GM23248 (cell line): ENCODE measurements around the gene ZNF791.

Source experiments
- EZH2 ChIP-seq: fragments of 200-600 bp; sonication (generic); IDR thresholded peaks from 2 replicates; pipeline ENCODE4 v1.6.1; 2018; ENCODE audit warnings: antibody characterized with exemption, mild to moderate bottlenecking; ENCODE audit not compliant: insufficient read depth, poor library complexity, severe bottlenecking
- EZH2phosphoT487 ChIP-seq: fragments of 200-600 bp; sonication (generic); IDR thresholded peaks from 2 replicates; pipeline ENCODE4 v1.6.1; 2018; ENCODE audit warnings: antibody characterized with exemption, moderate library complexity, mild to moderate bottlenecking, low read depth; ENCODE audit not compliant: insufficient read depth

DNA sequence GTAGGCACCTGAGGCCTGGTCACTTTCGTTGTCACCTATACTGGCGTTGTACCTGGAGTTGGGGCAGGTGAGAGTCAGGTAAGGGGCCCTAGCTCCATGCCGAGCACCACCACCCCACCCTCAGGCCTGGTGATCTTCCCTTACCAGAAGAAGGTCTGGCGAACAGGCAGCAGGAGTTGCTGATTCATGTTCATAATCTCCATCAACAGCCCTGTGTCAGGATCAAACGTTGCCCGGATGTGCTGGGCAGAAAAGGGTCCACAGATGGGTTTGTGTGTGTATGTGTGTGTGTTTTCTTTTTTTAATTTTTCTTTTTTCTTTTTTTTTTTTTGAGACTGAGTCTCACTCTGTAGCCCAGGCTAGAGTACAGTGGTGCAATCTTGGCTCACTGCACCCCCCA lies 41.5 kb downstream of the ZNF791 start:
- TF ChIP-seq EZH2, result no peak
- no peak for TF ChIP-seq EZH2phosphoT487
